Mucosa of stomach (tissue), 1 donor: ENCODE data around the gene PHLPP1.
"Not testable (repeated sequence)": the region's sequence is repeated elsewhere in the genome, so short reads cannot be mapped to it uniquely, and the experiment has no call there.

ENCODE experiments used
- H3K27me3 ChIP-seq: one replicate; pipeline ENCODE4 v1.7.0; 2013; ENCODE audit warnings: mild to moderate bottlenecking, low read length; ENCODE audit not compliant: control insufficient read depth, insufficient read depth
- H3K36me3 ChIP-seq: one replicate; pipeline ENCODE4 v1.7.0; 2013; ENCODE audit warnings: low read length; ENCODE audit not compliant: control insufficient read depth, insufficient read depth
- H3K4me1 ChIP-seq: one replicate; pipeline ENCODE4 v1.7.0; 2013; ENCODE audit warnings: mild to moderate bottlenecking, low read length; ENCODE audit not compliant: control insufficient read depth, insufficient read depth
- H3K4me3 ChIP-seq: one replicate; pipeline ENCODE4 v1.7.0; 2013; ENCODE audit warnings: low read length
- H3K9ac ChIP-seq: one replicate; pipeline ENCODE4 v1.7.0; 2013; ENCODE audit warnings: mild to moderate bottlenecking, low read length, moderate library complexity
- H3K9me3 ChIP-seq: one replicate; pipeline ENCODE4 v1.7.0; 2013; ENCODE audit warnings: mild to moderate bottlenecking, low read length, moderate library complexity; ENCODE audit not compliant: control insufficient read depth
- donor health status: Pancreatic carcinoma.

PHLPP1 gene

GRCh38 chr18:62706879-62707278 is 8.5 kb upstream of the PHLPP1 start:
- H3K9ac ChIP-seq, H3K27me3 ChIP-seq, H3K9me3 ChIP-seq, H3K4me3 ChIP-seq, H3K4me1 ChIP-seq, H3K36me3 ChIP-seq: not testable (repeated sequence)

GRCh38 chr18:62709908-62710307 is 5.4 kb upstream of the PHLPP1 start:
- not testable (repeated sequence) for H3K27me3 ChIP-seq, H3K9me3 ChIP-seq, H3K36me3 ChIP-seq, H3K4me3 ChIP-seq, H3K4me1 ChIP-seq, H3K9ac ChIP-seq

GRCh38 chr18:62710417-62710816 is 4.9 kb upstream of the PHLPP1 start:
- H3K9me3 ChIP-seq: no peaks in the 10 kb centered on the region
- no peaks in the 10 kb centered on the region for H3K36me3 ChIP-seq
- H3K9ac ChIP-seq: no peak overlapping the region
- H3K4me1 ChIP-seq: no peaks in the 10 kb centered on the region
- no peak overlapping the region for H3K4me3 ChIP-seq
- H3K27me3 ChIP-seq: no peaks in the 10 kb centered on the region

- H3K36me3 ChIP-seq: no peaks in the 10 kb centered on the region
- no peaks in the 10 kb centered on the region for H3K27me3 ChIP-seq
- no peak overlapping the region for H3K9ac ChIP-seq
- H3K4me1 ChIP-seq: no peaks in the 10 kb centered on the region
- no peaks in the 10 kb centered on the region for H3K9me3 ChIP-seq
- no peak overlapping the region for H3K4me3 ChIP-seq
Measured at GRCh38 chr18:62711781-62712180, 3.6 kb upstream of the PHLPP1 start.

- Histone ChIP-seq H3K9me3 (no peaks in the 10 kb centered on the region), H3K36me3 (no peaks in the 10 kb centered on the region), H3K4me3 (no peak overlapping the region), H3K4me1 (no peaks in the 10 kb centered on the region), H3K9ac (no peak overlapping the region), H3K27me3 (no peaks in the 10 kb centered on the region)
Measured at GRCh38 chr18:62713651-62714247, 1.6 kb upstream of the PHLPP1 start.

GRCh38 chr18:62714671-62715435 is 488 bp upstream of the PHLPP1 start:
- no peaks in the 10 kb centered on the region for H3K27me3 ChIP-seq
- no peaks in the 10 kb centered on the region for H3K36me3 ChIP-seq
- H3K4me3 ChIP-seq: no peak overlapping the region
- H3K9me3 ChIP-seq: no peaks in the 10 kb centered on the region
- H3K9ac ChIP-seq: peak overlapping the region; percentile 65
- H3K4me1 ChIP-seq: peaks cover 4% of the 10 kb centered on the region

GRCh38 chr18:62715759-62716615 is 646 bp downstream of the PHLPP1 start:
- Histone ChIP-seq H3K27me3 (no peaks in the 10 kb centered on the region), H3K9me3 (no peaks in the 10 kb centered on the region), H3K4me1 (peaks cover 4% of the 10 kb centered on the region), H3K36me3 (no peaks in the 10 kb centered on the region), H3K4me3 (no peak overlapping the region), H3K9ac (peak overlapping the region; percentile 55)

- no peaks in the 10 kb centered on the region for H3K27me3 ChIP-seq
- H3K4me1 ChIP-seq: peaks cover 4% of the 10 kb centered on the region
- peak overlapping the region; percentile 86 for H3K4me3 ChIP-seq
- peak overlapping the region; percentile 73 for H3K9ac ChIP-seq
- H3K9me3 ChIP-seq: no peaks in the 10 kb centered on the region
- no peaks in the 10 kb centered on the region for H3K36me3 ChIP-seq
Measured at GRCh38 chr18:62716619-62717168, 1.4 kb downstream of the PHLPP1 start.

- Histone ChIP-seq H3K4me1 (peaks cover 4% of the 10 kb centered on the region), H3K36me3 (no peaks in the 10 kb centered on the region), H3K9me3 (no peaks in the 10 kb centered on the region), H3K9ac (peak overlapping the region; percentile 73), H3K4me3 (peak overlapping the region; percentile 86), H3K27me3 (no peaks in the 10 kb centered on the region)
Measured at GRCh38 chr18:62717169-62717924, 2.0 kb downstream of the PHLPP1 start.

GRCh38 chr18:62717925-62718800 is 2.8 kb downstream of the PHLPP1 start:
- Histone ChIP-seq H3K9me3 (no peaks in the 10 kb centered on the region), H3K9ac (peak overlapping the region; percentile 73), H3K4me1 (peaks cover 4% of the 10 kb centered on the region), H3K4me3 (peak overlapping the region; percentile 86), H3K36me3 (no peaks in the 10 kb centered on the region), H3K27me3 (no peaks in the 10 kb centered on the region)

- no peaks in the 10 kb centered on the region for H3K27me3 ChIP-seq
- no peak overlapping the region for H3K4me3 ChIP-seq
- peaks cover 12% of the 10 kb centered on the region for H3K4me1 ChIP-seq
Measured at GRCh38 chr18:62720048-62720447, 4.7 kb downstream of the PHLPP1 start.

More at GRCh38 chr18:62720048-62720447, 4.7 kb downstream of the PHLPP1 start:
- Histone ChIP-seq H3K9me3 (no peaks in the 10 kb centered on the region), H3K9ac (no peak overlapping the region), H3K36me3 (no peaks in the 10 kb centered on the region)
